ENCODE data around the gene BAIAP2L1. TPM values are rescaled to one million over a fixed set of nuclear protein-coding genes. Genes with fewer than 3 reads are reported as not detected.

Gene BAIAP2L1
- total RNA-seq, 1 experiment from 2014 or later = 120 TPM

GRCh38 chr7:98329100-98329790, 71.6 kb downstream of the BAIAP2L1 start:
- DNase-seq (ENCODE audit: low read depth, low spot score) = no peak
- ChIA-PET POLR2A (no interaction called here), CTCF (no interaction called here)
- no TSS peak for BruUV-seq (replicated peaks)
- ATAC-seq = no peak
- in situ Hi-C loops (cut with HindIII; ENCODE audit: low pct_unique_long_range_greater_than_20kb, low sequenced_read_pairs) (no loop called here), intact Hi-C loops (cut with micrococcal nuclease; ENCODE audit: unreplicated experiment) (no loop called here)
- no peak overlapping the region for H3K4me3 ChIP-seq (ENCODE audit: low read depth in 2 of 2, low read length in 2 of 2)
- H3K27me3 ChIP-seq (ENCODE audit: control insufficient read depth, insufficient read depth, low read length) = no peaks in the 10 kb centered on the region
- no peaks in the 10 kb centered on the region for H3K9me3 ChIP-seq (ENCODE audit: control insufficient read depth, insufficient read depth, low read depth, low read length)
- no peaks in the 10 kb centered on the region for H3K36me3 ChIP-seq (ENCODE audit: control insufficient read depth, insufficient read depth, low read length)
- TF ChIP-seq TCF7L2 (IDR thresholded peaks at IDR 0.05; ENCODE audit: low read depth, low read length) (no peak), CTCF (IDR thresholded peaks at IDR 0.05) (no peak)
- H3K4me1 ChIP-seq (ENCODE audit: control insufficient read depth, insufficient read depth, low read length) = no peaks in the 10 kb centered on the region
- peak overlapping the region; percentile 24; the same call in 1 of the 2 replicates for H3K27ac ChIP-seq (ENCODE audit: low read length)

- CTCF ChIA-PET = no interaction called here
- in situ Hi-C loops (cut with HindIII; ENCODE audit: low pct_unique_long_range_greater_than_20kb, low sequenced_read_pairs) (no loop called here), intact Hi-C loops (cut with micrococcal nuclease; ENCODE audit: unreplicated experiment) (no loop called here)
- H3K27ac ChIP-seq (ENCODE audit: low read length) = no peak overlapping the region
- ATAC-seq (no peak), DNase-seq (ENCODE audit: low read depth, low spot score) (no peak)
- H3K4me3 ChIP-seq (ENCODE audit: low read depth in 2 of 2, low read length in 2 of 2) = no peak overlapping the region
- H3K4me1 ChIP-seq (ENCODE audit: control insufficient read depth, insufficient read depth, low read length) = no peaks in the 10 kb centered on the region
- no TSS peak for BruUV-seq (replicated peaks)
- no peak for TF ChIP-seq REST (IDR thresholded peaks at IDR 0.05; ENCODE audit: insufficient read depth in 1 of 2, low read depth in 2 of 2, low read length in 1 of 2)
- no peak for TF ChIP-seq POLR2AphosphoS5 (IDR thresholded peaks at IDR 0.05; ENCODE audit: low read depth, low read length)
- no peak for TF ChIP-seq SIN3A (IDR thresholded peaks at IDR 0.05; ENCODE audit: borderline replicate concordance, insufficient read depth, low read depth, low read length)
- TF ChIP-seq CTCF (IDR thresholded peaks at IDR 0.05) = no peak
- no peaks in the 10 kb centered on the region for H3K9me3 ChIP-seq (ENCODE audit: control insufficient read depth, insufficient read depth, low read depth, low read length)
- no peaks in the 10 kb centered on the region for H3K27me3 ChIP-seq (ENCODE audit: control insufficient read depth, insufficient read depth, low read length)
- no peaks in the 10 kb centered on the region for H3K36me3 ChIP-seq (ENCODE audit: control insufficient read depth, insufficient read depth, low read length)
- POLR2A ChIA-PET = no interaction called here
Observed at GRCh38 chr7:98324782-98325181, 76.1 kb downstream of the BAIAP2L1 start.

All from Panc1 (cell line).